Endothelial cell of umbilical vein (primary cell): ENCODE data around the gene CDCP1. TPM values are rescaled to one million over a fixed set of nuclear protein-coding genes. Genes with fewer than 3 reads are reported as not detected.

Experiments
- BruUV-seq: library from RNA; stranded (reverse); fragments of 400-500 nt; replicated peaks from 2 replicates; lab custom pipeline; 2021; lab: Mats Ljungman, UMichigan
- CTCF ChIA-PET: fragments of 300-600, 350-600 bp; sonication (Branson Sonifier 250); formaldehyde crosslinking; loops from one replicate; lab custom pipeline; 2021; ENCODE audit warnings: antibody characterized with exemption, inconsistent platforms; lab: Charles Lee
- POLR2A ChIA-PET: fragments of 300-600, 350-600 bp; sonication (Branson Sonifier 250); formaldehyde crosslinking; loops from one replicate; lab custom pipeline; 2021; ENCODE audit warnings: antibody characterized with exemption, inconsistent platforms; lab: Charles Lee
- DNase-seq: peaks from one replicate; pipeline ENCODE4 v3.0.0-alpha.2; 2011; ENCODE audit warnings: low read depth, low spot score
- FAIRE-seq: peaks from 2 replicates; lab custom pipeline; 2011; peaks lifted over from hg19 to GRCh38; lab: Jason Lieb, UNC
- H2AFZ ChIP-seq: 2 replicates; pipeline ENCODE4 v1.6.0; 2012; ENCODE audit warnings: low read depth, low read length, control low read depth, inconsistent platforms
- H3K27ac ChIP-seq: 2 replicates; pipeline ENCODE4 v1.5.1; 2011; ENCODE audit warnings: low read depth, mild to moderate bottlenecking, control low read depth, low read length, moderate library complexity; ENCODE audit not compliant: insufficient read depth
- H3K27me3 ChIP-seq, 2 experiments: 2 replicates each; pipeline versions ENCODE4 v1.6.0 to v1.6.1; 2011; ENCODE audit warnings: low read length in 2 of 2, mixed read lengths in 1 of 2; ENCODE audit not compliant: control insufficient read depth in 2 of 2, insufficient read depth in 2 of 2
- H3K36me3 ChIP-seq, 2 experiments: 2 replicates in 1 of 2; 3 replicates in 1 of 2; pipeline ENCODE4 v1.5.1; 2011; ENCODE audit warnings: low read length in 2 of 2, mild to moderate bottlenecking in 1 of 2, moderate library complexity in 1 of 2; ENCODE audit not compliant: control insufficient read depth in 2 of 2, insufficient read depth in 2 of 2; ENCODE audit errors: extremely low read depth in 1 of 2
- H3K4me1 ChIP-seq: 3 replicates; pipeline ENCODE4 v1.5.1; 2011; ENCODE audit warnings: mild to moderate bottlenecking, low read length; ENCODE audit not compliant: control insufficient read depth, insufficient read depth; ENCODE audit errors: extremely low read depth
- H3K4me2 ChIP-seq: 2 replicates; pipeline ENCODE4 v1.6.1; 2011; ENCODE audit warnings: low read length, control low read depth, mixed read lengths; ENCODE audit not compliant: insufficient read depth
- H3K4me3 ChIP-seq, 3 experiments: fragments of 200-600 bp in 1 of 3; sonication (generic), shearing (Covaris generic) in 1 of 3; replicated peaks in 1 of 3; 2 replicates each; pipeline ENCODE4 v1.5.1; 2011 to 2016; ENCODE audit warnings: control low read depth in 3 of 3, low read length in 3 of 3, mild to moderate bottlenecking in 2 of 3, inconsistent platforms in 1 of 3, low read depth in 1 of 3, moderate library complexity in 1 of 3; ENCODE audit not compliant: insufficient read depth in 1 of 3
- H3K79me2 ChIP-seq: 2 replicates; pipeline ENCODE4 v1.6.0; 2012; ENCODE audit warnings: low read length, inconsistent platforms; ENCODE audit not compliant: control insufficient read depth, insufficient read depth
- H3K9ac ChIP-seq: replicated peaks from 2 replicates; pipeline ENCODE3; 2011; ENCODE audit warnings: low read length, control low read depth; ENCODE audit not compliant: insufficient read depth; ENCODE audit errors: extremely low read depth
- H3K9me1 ChIP-seq: replicated peaks from 3 replicates; pipeline ENCODE4 v1.6.0; 2011; ENCODE audit warnings: mild to moderate bottlenecking, low read length; ENCODE audit not compliant: control insufficient read depth, insufficient read depth; ENCODE audit errors: extremely low read depth
- H3K9me3 ChIP-seq: replicated peaks from 2 replicates; pipeline ENCODE4 v1.5.1; 2012; ENCODE audit warnings: low read length, inconsistent platforms; ENCODE audit not compliant: control insufficient read depth, insufficient read depth
- H4K20me1 ChIP-seq: replicated peaks from 2 replicates; pipeline ENCODE3; 2011; ENCODE audit warnings: mild to moderate bottlenecking, low read length; ENCODE audit not compliant: control insufficient read depth, insufficient read depth; ENCODE audit errors: extremely low read depth
- CTCF ChIP-seq, 2 donors: IDR thresholded peaks; 1 replicate in 1 of 2; 2 replicates in 1 of 2; pipeline ENCODE4 v1.5.1; 2011; ENCODE audit warnings: low read length in 2 of 2, mild to moderate bottlenecking in 2 of 2, moderate library complexity in 2 of 2, control low read depth in 1 of 2, inconsistent platforms in 1 of 2, low read depth in 1 of 2; ENCODE audit not compliant: insufficient read depth in 1 of 2; ENCODE audit errors: extremely low read depth in 1 of 2
- EZH2 ChIP-seq: IDR thresholded peaks from 2 replicates; pipeline ENCODE4 v1.6.1; 2012; ENCODE audit warnings: borderline replicate concordance, low read depth, mild to moderate bottlenecking, moderate library complexity, low read length, inconsistent platforms; ENCODE audit not compliant: severe bottlenecking
- FOS ChIP-seq: IDR thresholded peaks from 2 replicates; pipeline ENCODE4 v1.6.1; 2011; ENCODE audit warnings: mild to moderate bottlenecking, low read length, moderate library complexity, borderline replicate concordance; ENCODE audit not compliant: insufficient read depth
- GATA2 ChIP-seq: IDR thresholded peaks from 2 replicates; pipeline ENCODE4 v1.7.0; 2011; ENCODE audit warnings: low read depth, mild to moderate bottlenecking, moderate library complexity, mixed read lengths, low read length; ENCODE audit not compliant: insufficient read length, insufficient read depth
- JUN ChIP-seq: IDR thresholded peaks from 2 replicates; pipeline ENCODE4 v1.6.1; 2011; ENCODE audit warnings: borderline replicate concordance, low read depth; ENCODE audit not compliant: insufficient read length, insufficient read depth
- MAX ChIP-seq: IDR thresholded peaks from 2 replicates; pipeline ENCODE4 v1.6.1; 2011; ENCODE audit not compliant: insufficient read depth, insufficient read length
- MYC ChIP-seq: IDR thresholded peaks from one replicate; pipeline ENCODE4 v1.6.1; 2011; ENCODE audit warnings: mild to moderate bottlenecking, low read depth, low read length
- POLR2A ChIP-seq: IDR thresholded peaks from 2 replicates; pipeline ENCODE4 v1.6.1; 2012; ENCODE audit warnings: low read depth, mild to moderate bottlenecking, control low read depth, low read length
- POLR2AphosphoS5 ChIP-seq: IDR thresholded peaks from 2 replicates; pipeline ENCODE4 v1.6.1; 2012; ENCODE audit warnings: low read depth, mild to moderate bottlenecking, control low read depth, low read length, moderate library complexity; ENCODE audit not compliant: insufficient read depth
- dilution Hi-C: fragments of 300-500 bp; cut with MboI; formaldehyde crosslinking; loops from one replicate; pipeline ENCODE4 v1.15.0; 2019; ENCODE audit warnings: low sequenced_read_pairs; ENCODE audit not compliant: extremely low pct_ligation_motif_present
- intact Hi-C: fragments of 100-400 bp; cut with micrococcal nuclease; formaldehyde crosslinking; loops from one replicate; pipeline ENCODE4 v1.10.0; 2022
- polyA plus RNA-seq, 4 experiments: library from polyadenylated mRNA; depleted of rRNA in 3 of 4; stranded (reverse) in 3 of 4; unstranded in 1 of 4; fragments of >200 nt; gene quantifications; 2 replicates each; pipeline versions ENCODE4 v1.2.1 to v1.2.3, GENCODE V29; 2011 to 2012; ENCODE audit warnings: missing spikeins in 1 of 4
- total RNA-seq: library from RNA; stranded (reverse); gene quantifications from 2 replicates; pipeline ENCODE4 v1.2.3, GENCODE V29; 2021

The CDCP1 gene
- total and polyA plus RNA-seq, 2 donors (not counting 3 experiments of a cell fraction or from before 2014, with no cell fraction given): 0.01 to 0.22 TPM

DNA sequence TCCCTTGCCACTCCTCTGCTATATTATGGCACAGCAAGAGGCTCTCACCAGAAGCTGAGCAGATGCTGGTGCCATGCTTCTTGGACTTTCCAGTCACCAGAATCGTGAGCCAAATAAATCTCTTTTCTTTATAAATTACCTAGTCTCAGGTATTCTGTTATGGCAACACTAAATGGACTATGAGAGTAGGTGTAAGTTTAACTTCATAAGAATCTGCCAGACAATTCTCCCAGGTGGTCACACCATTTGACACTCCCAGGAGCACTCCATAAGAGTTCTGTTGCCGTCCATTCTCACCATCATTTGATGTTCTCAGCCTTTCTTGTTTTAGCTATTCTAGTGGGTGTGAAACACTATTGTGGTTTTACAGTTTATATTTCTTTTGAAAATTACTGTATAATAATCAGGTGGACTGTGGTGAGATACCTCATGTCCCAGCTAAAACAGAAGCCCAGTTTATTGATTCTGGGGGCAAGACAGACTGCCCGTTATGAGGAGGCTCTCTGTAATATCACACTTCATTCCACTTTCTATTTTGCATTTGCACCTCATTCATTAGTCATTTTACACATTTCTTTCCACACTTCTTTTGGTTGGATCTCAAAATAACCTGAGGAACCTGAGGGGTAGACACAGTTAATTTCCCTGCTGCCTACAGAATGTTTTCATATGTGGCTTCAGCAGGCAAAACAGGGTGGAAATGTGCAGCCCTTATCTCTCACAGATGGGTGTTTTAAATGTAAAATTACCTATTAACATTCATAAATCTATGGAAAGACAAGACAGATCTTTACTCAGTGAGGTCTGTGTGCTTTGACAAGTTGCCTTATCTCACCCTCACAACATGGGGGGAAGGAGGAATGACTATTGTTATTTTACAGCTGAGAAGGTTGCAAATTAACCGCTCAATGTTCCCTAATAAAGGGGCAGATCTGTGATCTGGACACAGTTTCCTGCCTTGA lies 42.1 kb downstream of the CDCP1 start:
- FAIRE-seq: no peak
- H3K4me1 ChIP-seq: peaks cover 7% of the 10 kb centered on the region
- H4K20me1 ChIP-seq: no peaks in the 10 kb centered on the region
- no peaks in the 10 kb centered on the region for H3K36me3 ChIP-seq
- H3K4me2 ChIP-seq: no peak overlapping the region
- CTCF ChIA-PET: no interaction called here
- dilution Hi-C loops (no loop called here), intact Hi-C loops (no loop called here)
- no peak for TF ChIP-seq MAX
- no peak for TF ChIP-seq MYC
- TF ChIP-seq JUN: no peak
- no peak for TF ChIP-seq GATA2
- TF ChIP-seq EZH2: no peak
- no peak for TF ChIP-seq POLR2AphosphoS5
- no peak for TF ChIP-seq CTCF (IDR thresholded peaks at IDR 0.05; ENCODE audit: extremely low read depth in 1 of 2, insufficient read depth in 1 of 2, low read depth in 1 of 2, low read length in 2 of 2)
- no peak for TF ChIP-seq FOS
- TF ChIP-seq POLR2A: no peak
- H3K9me1 ChIP-seq: no peaks in the 10 kb centered on the region
- no peak overlapping the region for H3K9ac ChIP-seq
- no peak overlapping the region for H3K4me3 ChIP-seq
- no peaks in the 10 kb centered on the region for H3K79me2 ChIP-seq
- POLR2A ChIA-PET: no interaction called here
- no peaks in the 10 kb centered on the region for H3K9me3 ChIP-seq
- peaks cover 4 to 5% of the 10 kb centered on the region in 2 experiments for H3K27me3 ChIP-seq
- BruUV-seq: no TSS peak
- no peak for DNase-seq
- no peak overlapping the region for H3K27ac ChIP-seq
- H2AFZ ChIP-seq: no peak overlapping the region
